Measurements from ENCODE around the gene NPW. TPM values are rescaled to one million over a fixed set of nuclear protein-coding genes. Genes with fewer than 3 reads are reported as not detected.

NPW gene
- polyA plus RNA-seq, 1 donor (not counting 4 experiments of a cell fraction or from before 2014, with no cell fraction given): not detected

- H3K27ac ChIP-seq (ENCODE audit: control insufficient read depth, insufficient read depth, low read length): no peak overlapping the region
- H4K20me1 ChIP-seq (ENCODE audit: control insufficient read depth, extremely low read depth, insufficient read depth, low read length): no peaks in the 10 kb centered on the region
- H3K9me1 ChIP-seq (ENCODE audit: control insufficient read depth, extremely low read depth, insufficient read depth, low read length): no peaks in the 10 kb centered on the region
- H3K4me2 ChIP-seq (ENCODE audit: control insufficient read depth, extremely low read depth, insufficient read depth, low read depth, low read length): no peak overlapping the region
- no peaks in the 10 kb centered on the region for H3K27me3 ChIP-seq (ENCODE audit: control insufficient read depth, extremely low read depth, insufficient read depth, low read length)
- no peaks in the 10 kb centered on the region for H3K36me3 ChIP-seq (ENCODE audit: control insufficient read depth in 2 of 2, extremely low read depth in 1 of 2, insufficient read depth in 2 of 2, low read length in 2 of 2)
- no peak overlapping the region for H3K9ac ChIP-seq (ENCODE audit: control insufficient read depth, extremely low read depth, insufficient read depth, low read length)
- dilution Hi-C loops (cut with MboI; ENCODE audit: extremely low pct_ligation_motif_present, low sequenced_read_pairs): no loop called here
- H3K4me1 ChIP-seq (ENCODE audit: control insufficient read depth, extremely low read depth, insufficient read depth, low read length): peaks cover 12% of the 10 kb centered on the region
- H3K79me2 ChIP-seq (ENCODE audit: control insufficient read depth, insufficient read depth, low read length): peaks cover 12% of the 10 kb centered on the region
- no peak for FAIRE-seq
- no peak for DNase-seq (ENCODE audit: low read depth, low spot score)
- H3K9me3 ChIP-seq (ENCODE audit: control insufficient read depth, low read depth, low read length): no peaks in the 10 kb centered on the region
- H3K4me3 ChIP-seq (ENCODE audit: control insufficient read depth in 2 of 3, extremely low read depth in 1 of 3, insufficient read depth in 2 of 3, low read depth in 1 of 3, low read length in 3 of 3): no peak overlapping the region
- TF ChIP-seq CTCF (optimal IDR thresholded peaks at IDR 0.05 in 1 of 3, IDR thresholded peaks at IDR 0.05 in 1 of 3, conservative IDR thresholded peaks at IDR 0.05 in 1 of 3; ENCODE audit: extremely low read depth in 1 of 3, insufficient read depth in 2 of 3, low read length in 3 of 3) (no peak), EZH2 (IDR thresholded peaks at IDR 0.05; ENCODE audit: low read length) (no peak)
- no peak overlapping the region for H2AFZ ChIP-seq (ENCODE audit: control insufficient read depth, low read length)
These were observed 25.0 kb downstream of the NPW start for GRCh38 chr16:2044541-2044940.

- DNase-seq (ENCODE audit: low read depth, low spot score) (no peak), FAIRE-seq (no peak)
- no peak for TF ChIP-seq EZH2 (IDR thresholded peaks at IDR 0.05; ENCODE audit: low read length)
- no peak for TF ChIP-seq CTCF (optimal IDR thresholded peaks at IDR 0.05 in 1 of 3, IDR thresholded peaks at IDR 0.05 in 1 of 3, conservative IDR thresholded peaks at IDR 0.05 in 1 of 3; ENCODE audit: extremely low read depth in 1 of 3, insufficient read depth in 2 of 3, low read length in 3 of 3)
- Histone ChIP-seq H4K20me1 (ENCODE audit: control insufficient read depth, extremely low read depth, insufficient read depth, low read length) (no peaks in the 10 kb centered on the region), H3K9me3 (ENCODE audit: control insufficient read depth, low read depth, low read length) (no peaks in the 10 kb centered on the region), H3K9me1 (ENCODE audit: control insufficient read depth, extremely low read depth, insufficient read depth, low read length) (no peaks in the 10 kb centered on the region), H3K36me3 (ENCODE audit: control insufficient read depth in 2 of 2, extremely low read depth in 1 of 2, insufficient read depth in 2 of 2, low read length in 2 of 2) (peaks cover 0 to 1% of the 10 kb centered on the region in 2 experiments), H3K4me3 (ENCODE audit: control insufficient read depth in 2 of 3, extremely low read depth in 1 of 3, insufficient read depth in 2 of 3, low read depth in 1 of 3, low read length in 3 of 3) (no peak overlapping the region), H2AFZ (ENCODE audit: control insufficient read depth, low read length) (no peak overlapping the region), H3K4me1 (ENCODE audit: control insufficient read depth, extremely low read depth, insufficient read depth, low read length) (peaks cover 12% of the 10 kb centered on the region), H3K79me2 (ENCODE audit: control insufficient read depth, insufficient read depth, low read length) (peaks cover 12% of the 10 kb centered on the region), H3K4me2 (ENCODE audit: control insufficient read depth, extremely low read depth, insufficient read depth, low read depth, low read length) (peak overlapping the region; percentile 96), H3K27ac (ENCODE audit: control insufficient read depth, insufficient read depth, low read length) (no peak overlapping the region), H3K9ac (ENCODE audit: control insufficient read depth, extremely low read depth, insufficient read depth, low read length) (no peak overlapping the region), H3K27me3 (ENCODE audit: control insufficient read depth, extremely low read depth, insufficient read depth, low read length) (no peaks in the 10 kb centered on the region)
- dilution Hi-C loops (cut with MboI; ENCODE audit: extremely low pct_ligation_motif_present, low sequenced_read_pairs): no loop called here
These were observed 26.6 kb downstream of the NPW start for GRCh38 chr16:2045965-2046892.

Measured in keratinocyte (primary cell).